Ovary (tissue), 9 donors: Measurements from ENCODE around the gene ITPR3. TPM values are rescaled to one million over a fixed set of nuclear protein-coding genes. Genes with fewer than 3 reads are reported as not detected.

Experiments
- DNase-seq, 5 donors: peaks; one replicate each; pipeline ENCODE4 v3.0.0-alpha.2; 2019 to 2020
- H3K27ac ChIP-seq, 2 donors: fragments of 200-600 bp; one replicate each; pipeline versions ENCODE4 v1.5.1 to v1.8.0; 2019 to 2022
- H3K27me3 ChIP-seq: fragments of 200-600 bp; one replicate; pipeline ENCODE4 v1.8.0; 2022
- H3K36me3 ChIP-seq: fragments of 200-600 bp; sonication (generic); one replicate; pipeline ENCODE4 v1.5.1; 2019
- H3K4me1 ChIP-seq: one replicate; pipeline ENCODE4 v1.8.1; 2013; ENCODE audit warnings: mild to moderate bottlenecking, moderate library complexity; ENCODE audit not compliant: insufficient read depth
- H3K4me3 ChIP-seq: fragments of 200-600 bp; sonication (generic); one replicate; pipeline ENCODE4 v1.5.1; 2017
- H3K9me3 ChIP-seq, 2 donors: fragments of 200-600 bp in 1 of 2; sonication (generic) in 1 of 2; one replicate each; pipeline versions ENCODE4 v1.5.1 to v1.8.1; 2013 to 2019; ENCODE audit warnings: mild to moderate bottlenecking in 1 of 2, moderate library complexity in 1 of 2
- CTCF ChIP-seq, 3 donors: fragments of 450-650 bp in 2 of 3; fragments of 200-600 bp in 1 of 3; IDR thresholded peaks; one replicate each; pipeline versions ENCODE4 v1.5.1 to v1.8.0; 2016 to 2022; ENCODE audit warnings: antibody characterized with exemption in 3 of 3, mild to moderate bottlenecking in 1 of 3
- EP300 ChIP-seq: sonication (generic); formaldehyde crosslinking; IDR thresholded peaks from one replicate; pipeline ENCODE4 v1.6.1; 2017; ENCODE audit warnings: antibody characterized with exemption
- POLR2A ChIP-seq: fragments of 450-650 bp; IDR thresholded peaks from one replicate; pipeline ENCODE4 v1.6.1; 2017; ENCODE audit warnings: antibody characterized with exemption, mild to moderate bottlenecking, moderate library complexity
- WGBS, 3 donors: extraction: QIAGEN DNeasy Blood & Tissue Kit in 1 of 3; methylation state at CpG; one replicate each; pipeline versions ENCODE4 v1.1.5 to v1.1.7; 2013 to 2017; 5-methylcytosine and 5-hydroxymethylcytosine counted together
- intact Hi-C, 4 donors: fragments of 100-400 bp; cut with DNase I; formaldehyde crosslinking; loops; one replicate each; pipeline versions ENCODE4 v1.11.0 to v1.15.1; 2022 to 2023
- polyA plus RNA-seq, 2 donors: library from polyadenylated mRNA; stranded (reverse); fragments of 200-250 nt in 1 of 2; fragments of 350-450 nt in 1 of 2; fragmentation: Illumina TruSeq in 1 of 2; extraction: RNeasy Lipid Tissue Mini Kit (QIAGEN cat#74804) in 1 of 2; gene quantifications; one replicate each; pipeline ENCODE4 v1.2.3, GENCODE V29; 2013 to 2014
- total RNA-seq, 7 donors: library from RNA; depleted of rRNA in 2 of 7; stranded (reverse); fragments of >200 nt in 2 of 7; fragmentation: NEBNext Ultra II Directional in 3 of 7; extraction: Animal tissue kit (Norgen Biotek cat#: 25700) in 3 of 7; gene quantifications; one replicate each; pipeline versions ENCODE4 v1.1.0 to v1.2.4, GENCODE V29; 2016 to 2023
- donor health status: DM: no; HTN: no; CAD: no; lungs with moderate emphysema.
- donor health status: DM: no; HTN: no; CAD: no.
- donor health status: Bipolar disorder and iron deficiency.
- donor health status: DM: yes; HTN: yes; CAD: no.
- donor health status: DM: no; HTN: no; CAD: no.
- donor health status: DM: yes; HTN: yes; CAD: no.

ITPR3 gene
- total and polyA plus RNA-seq, 9 donors, result 3.6 to 31.1 (median 11.7) TPM

DNA sequence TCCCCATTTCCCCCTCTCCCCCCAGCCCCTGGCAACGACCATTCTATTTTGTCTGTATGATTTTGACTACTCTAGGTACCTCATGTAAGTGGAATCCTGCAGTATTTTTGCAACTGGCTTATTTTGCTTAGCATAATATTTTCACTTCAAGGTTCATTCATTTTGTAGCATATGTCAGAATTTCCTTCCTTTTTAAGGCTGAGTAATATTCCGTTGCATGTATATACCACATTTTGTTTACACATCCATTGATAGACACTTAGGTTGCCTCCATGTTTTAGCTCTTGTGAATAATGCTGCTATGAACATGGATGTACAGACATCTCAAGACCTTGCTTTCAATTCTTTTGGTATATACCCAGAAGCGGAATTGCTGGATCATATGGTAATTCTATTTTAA lies 91.8 kb downstream of the ITPR3 start:
- peaks cover 4% of the 10 kb centered on the region for H3K4me1 ChIP-seq
- H3K27ac ChIP-seq, result no peak overlapping the region
- no peaks in the 10 kb centered on the region for H3K36me3 ChIP-seq
- H3K4me3 ChIP-seq, result no peak overlapping the region
- H3K9me3 ChIP-seq, result no peaks in the 10 kb centered on the region
- 92 to 94% (median 93%) methylated on average over 3 of the region's 3 CpGs for WGBS, 3 donors
- intact Hi-C loops, result loop anchor here in 2 of 4 donors (10.0 kb wide), 1 partner anchor 442 kb away; no protein-coding TSS in a partner anchor
- TF ChIP-seq POLR2A (no peak), EP300 (no peak), CTCF (IDR thresholded peaks at IDR 0.05) (no peak)
- H3K27me3 ChIP-seq, result no peaks in the 10 kb centered on the region
- no peak for DNase-seq

DNA sequence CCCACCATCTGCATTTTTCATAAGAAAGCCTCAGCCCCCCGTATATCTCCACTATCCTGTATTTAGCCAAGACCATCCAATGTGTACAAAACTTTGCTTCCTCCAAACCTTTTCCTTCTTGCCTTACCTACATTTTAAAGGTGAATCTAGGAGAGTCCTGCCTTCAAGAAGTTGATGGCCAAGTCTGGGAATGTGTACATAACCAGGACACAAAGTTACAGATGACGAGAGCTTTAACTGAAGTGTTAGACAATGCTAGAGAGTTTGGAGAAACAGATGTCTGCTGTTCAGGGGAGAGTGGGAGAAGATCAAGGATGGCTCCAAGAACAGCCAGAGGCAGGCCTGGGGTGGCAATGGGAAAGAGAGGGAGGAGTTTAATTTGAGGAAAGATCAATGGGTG lies 92.7 kb downstream of the ITPR3 start:
- no peak for DNase-seq
- TF ChIP-seq EP300 (no peak), POLR2A (no peak), CTCF (IDR thresholded peaks at IDR 0.05) (no peak)
- H3K9me3 ChIP-seq, result no peaks in the 10 kb centered on the region
- no peak overlapping the region for H3K27ac ChIP-seq
- peaks cover 4% of the 10 kb centered on the region for H3K4me1 ChIP-seq
- WGBS, 3 donors, result 67 to 93% (median 87%) methylated on average over 2 of the region's 2 CpGs
- no peaks in the 10 kb centered on the region for H3K36me3 ChIP-seq
- no peaks in the 10 kb centered on the region for H3K27me3 ChIP-seq
- no peak overlapping the region for H3K4me3 ChIP-seq
- intact Hi-C loops, result loop anchor here in 2 of 4 donors (10.0 kb wide), 1 partner anchor 441 kb away; no protein-coding TSS in a partner anchor

GRCh38 chr6:33714385-33715040 lies 93.4 kb downstream of the ITPR3 start:
- 89 to 95% (median 90%) methylated on average over 7 of the region's 7 CpGs for WGBS, 3 donors
- H3K4me1 ChIP-seq, result peaks cover 4% of the 10 kb centered on the region
- no peak overlapping the region for H3K4me3 ChIP-seq
- no peak overlapping the region for H3K27ac ChIP-seq
- intact Hi-C loops, result loop anchor here in 2 of 4 donors (10.0 kb wide), 1 partner anchor 440 kb away; no protein-coding TSS in a partner anchor
- DNase-seq, result no peak
- H3K36me3 ChIP-seq, result no peaks in the 10 kb centered on the region
- H3K27me3 ChIP-seq, result no peaks in the 10 kb centered on the region
- TF ChIP-seq POLR2A (no peak), EP300 (no peak), CTCF (IDR thresholded peaks at IDR 0.05) (no peak)
- H3K9me3 ChIP-seq, result no peaks in the 10 kb centered on the region

DNA sequence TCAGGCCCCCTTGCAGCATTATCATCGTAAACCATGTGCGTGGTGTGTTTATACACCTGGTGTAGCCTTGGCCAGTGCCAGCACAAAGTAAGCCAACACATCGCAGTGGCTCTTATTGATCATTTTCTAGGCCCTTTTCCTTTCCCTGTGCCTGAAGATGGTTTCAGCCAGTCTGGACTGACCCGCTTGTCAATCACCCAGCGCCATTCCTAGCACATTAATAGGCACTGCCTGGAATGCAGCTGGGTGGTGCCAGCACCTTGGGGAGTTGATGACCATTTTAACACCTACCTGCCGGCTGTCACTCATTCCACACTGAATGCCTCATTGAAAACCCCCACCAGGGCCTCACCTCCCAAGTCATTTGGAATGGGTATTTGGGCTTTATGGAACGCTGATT lies 95.3 kb downstream of the ITPR3 start:
- Histone ChIP-seq H3K27ac (no peak overlapping the region), H3K27me3 (no peaks in the 10 kb centered on the region), H3K36me3 (no peaks in the 10 kb centered on the region), H3K4me1 (no peaks in the 10 kb centered on the region), H3K4me3 (no peak overlapping the region), H3K9me3 (no peaks in the 10 kb centered on the region)
- intact Hi-C loops, result loop anchor here in 2 of 4 donors (10.0 kb wide), 1 partner anchor 438 kb away; no protein-coding TSS in a partner anchor
- no peak for DNase-seq
- TF ChIP-seq CTCF (IDR thresholded peaks at IDR 0.05) (no peak), EP300 (no peak), POLR2A (no peak)
- WGBS, 3 donors, result 73 to 95% (median 90%) methylated on average over 7 of the region's 7 CpGs
